NB4 (cell line): ENCODE data around the gene RUNX3.

Experiments used
- CTCF ChIP-seq: IDR thresholded peaks from one replicate; pipeline ENCODE4 v1.5.1; 2012; ENCODE audit warnings: low read depth, low read length
- MAX ChIP-seq: IDR thresholded peaks from 2 replicates; pipeline ENCODE4 v1.6.1; 2011; ENCODE audit warnings: low read depth, low read length
- POLR2A ChIP-seq: IDR thresholded peaks from 2 replicates; pipeline ENCODE4 v1.6.1; 2011; ENCODE audit warnings: mild to moderate bottlenecking; ENCODE audit not compliant: insufficient read length; ENCODE audit errors: extremely low read depth

- no peak for TF ChIP-seq POLR2A
- TF ChIP-seq CTCF: no peak
- no peak for TF ChIP-seq MAX
Measured at GRCh38 chr1:24871306-24871901, 58.7 kb downstream of the RUNX3 start.
